HG02884 (cell line): ENCODE results near the gene MX1.

Experiments used
- ATAC-seq: cut with Tn5 transposase; IDR thresholded peaks from one replicate; pipeline ENCODE4 v1.9.1; 2021; ENCODE audit warnings: mild to moderate bottlenecking, moderate library complexity; ENCODE audit not compliant: unreplicated experiment

MX1 gene

GRCh38 chr21:41458559-41458958 is 32.5 kb downstream of the MX1 start:
- ATAC-seq = no peak

DNA sequence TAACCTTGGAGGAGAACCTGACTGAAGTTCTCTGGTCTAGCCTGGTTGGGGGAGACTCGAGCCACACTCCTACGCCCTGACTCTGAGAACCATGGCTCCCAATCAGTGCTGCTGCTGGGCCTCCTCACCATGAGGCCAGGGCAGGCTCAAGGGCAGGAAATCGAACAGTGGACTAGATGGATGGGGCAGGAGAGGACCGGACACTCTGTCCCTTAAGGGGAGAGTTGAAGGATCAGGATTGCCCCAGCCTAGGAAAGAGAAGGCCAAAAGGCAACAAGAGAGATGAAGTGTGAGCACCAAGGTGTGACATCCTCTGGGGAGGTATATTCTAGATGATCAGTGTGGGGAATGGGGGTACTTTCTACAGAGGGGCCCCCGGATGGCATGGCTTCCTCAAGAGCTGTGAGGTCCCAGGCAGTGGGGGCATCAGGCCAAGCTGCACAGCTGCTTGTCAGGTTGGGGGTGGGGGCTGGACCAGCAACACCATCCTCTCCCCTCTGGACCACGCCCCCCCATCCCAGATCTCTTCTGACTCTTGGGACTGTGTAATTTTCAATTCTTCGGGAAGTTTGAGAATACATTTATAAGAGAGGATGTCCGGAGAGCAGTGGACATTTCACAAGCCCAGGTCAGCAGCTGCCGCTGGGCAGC is 34.0 kb downstream of the MX1 start:
- no peak for ATAC-seq

GRCh38 chr21:41460578-41461527 is 34.8 kb downstream of the MX1 start:
- ATAC-seq = no peak

GRCh38 chr21:41465176-41465781 is 39.2 kb downstream of the MX1 start:
- ATAC-seq = no peak

DNA sequence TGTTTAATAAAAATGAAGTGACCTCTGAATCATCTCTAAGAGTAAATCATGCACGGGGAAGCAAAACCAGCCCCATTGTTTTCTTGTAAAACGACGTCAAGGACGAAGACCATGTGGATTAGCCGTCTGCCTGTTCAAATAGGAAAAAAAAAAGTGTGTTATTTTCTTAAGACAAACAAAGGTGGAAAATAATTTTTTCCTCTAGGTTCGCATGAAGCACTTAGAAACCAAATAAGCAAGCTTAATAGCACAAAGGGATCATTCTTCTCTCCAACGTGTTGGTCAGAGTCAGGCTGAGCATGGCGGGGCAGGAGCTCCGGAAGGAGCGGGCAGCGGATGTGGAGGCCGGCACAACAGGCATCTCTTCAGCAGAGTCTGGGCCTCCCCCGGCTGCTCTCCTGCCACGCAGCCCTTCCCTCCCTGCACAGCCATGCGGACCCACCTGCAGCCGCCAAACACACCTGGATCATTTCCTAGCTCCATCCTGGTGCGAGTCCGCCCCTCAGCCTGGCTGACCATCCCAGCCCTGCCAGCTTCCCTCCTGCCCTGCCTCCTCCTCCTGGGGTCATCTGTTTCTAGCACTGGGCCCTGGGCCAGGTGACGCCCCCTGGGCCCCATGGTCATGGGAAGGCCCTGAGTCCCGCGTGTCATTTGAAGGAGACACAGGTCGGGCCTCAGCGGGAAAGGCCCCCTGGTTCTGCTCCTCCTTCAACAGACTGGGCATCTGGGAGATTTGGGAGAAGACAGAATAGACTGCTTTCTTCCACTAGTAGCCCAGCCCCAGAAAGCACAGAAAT is 40.2 kb downstream of the MX1 start:
- no peak for ATAC-seq

- ATAC-seq = no peak
These were observed 44.0 kb downstream of the MX1 start for GRCh38 chr21:41470054-41470453.

DNA sequence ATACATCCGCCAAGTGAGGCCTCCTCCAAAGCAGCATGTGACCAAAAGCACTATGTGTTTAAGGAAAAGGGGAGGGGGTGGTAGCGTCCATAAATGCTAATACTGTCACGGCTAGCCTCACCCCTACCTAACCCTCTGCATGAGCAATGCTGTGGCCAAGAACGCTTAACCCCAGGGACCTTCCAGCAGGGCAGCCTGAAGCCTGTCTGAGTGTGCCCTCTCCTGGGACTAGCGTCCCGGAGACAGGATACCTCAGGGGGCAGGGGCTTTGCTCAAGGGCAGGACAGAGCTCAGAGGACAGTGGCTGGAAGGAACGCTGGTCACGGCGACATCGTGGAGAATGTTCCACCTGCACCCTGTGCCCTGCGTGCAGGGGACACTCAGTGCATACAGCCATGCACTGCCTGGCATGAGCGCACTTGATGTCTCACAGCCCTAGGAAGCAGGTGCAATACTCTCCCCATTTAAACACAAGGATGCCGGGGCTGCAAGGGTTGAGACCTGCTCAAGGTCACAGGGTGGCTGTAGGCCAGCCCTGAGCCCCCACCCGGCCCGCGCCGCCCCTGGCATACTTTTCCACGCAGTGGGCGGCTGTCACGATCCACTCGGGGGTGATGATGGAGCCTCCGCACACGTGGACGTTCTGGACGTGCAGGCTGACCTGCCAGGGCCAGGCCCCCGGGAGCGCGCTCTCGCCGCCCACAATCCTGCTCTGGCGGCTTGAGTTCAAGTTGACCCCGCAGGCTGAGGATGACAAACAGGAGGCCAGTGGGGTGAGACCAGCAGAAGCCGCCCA is 46.9 kb downstream of the MX1 start:
- ATAC-seq = no peak

GRCh38 chr21:41475714-41476420 is 49.8 kb downstream of the MX1 start:
- ATAC-seq = no peak

GRCh38 chr21:41477641-41478318 is 51.7 kb downstream of the MX1 start:
- ATAC-seq = no peak

- ATAC-seq = no peak
These were observed 52.5 kb downstream of the MX1 start for GRCh38 chr21:41478319-41479177.

GRCh38 chr21:41479686-41480085 is 53.6 kb downstream of the MX1 start:
- ATAC-seq = no peak

- ATAC-seq = no peak
These were observed 54.1 kb downstream of the MX1 start for GRCh38 chr21:41480086-41480690.

GRCh38 chr21:41481191-41481590 is 55.2 kb downstream of the MX1 start:
- ATAC-seq = no peak

GRCh38 chr21:41482301-41482700 is 56.3 kb downstream of the MX1 start:
- no peak for ATAC-seq

GRCh38 chr21:41482980-41483379 is 56.9 kb downstream of the MX1 start:
- ATAC-seq = no peak

DNA sequence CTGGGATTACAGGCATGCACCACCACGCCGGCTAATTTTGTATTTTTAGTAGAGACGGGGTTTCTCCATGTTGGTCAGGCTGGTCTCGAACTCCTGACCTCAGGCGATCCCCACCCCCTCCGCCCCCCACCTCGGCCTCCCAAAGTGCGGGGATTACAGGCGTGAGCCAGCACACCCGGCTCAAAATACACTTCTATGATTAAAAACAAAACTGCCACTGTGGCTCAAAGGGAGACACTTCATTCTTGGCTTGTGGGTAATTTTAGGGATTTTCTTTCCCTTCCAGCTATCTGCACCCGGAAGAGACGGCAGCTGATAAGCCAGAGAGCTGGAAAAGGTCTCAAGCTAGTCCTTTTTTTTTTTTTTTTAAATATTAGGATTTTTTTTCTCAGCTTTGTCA is 57.4 kb downstream of the MX1 start:
- ATAC-seq = no peak

GRCh38 chr21:41483973-41484372 is 57.9 kb downstream of the MX1 start:
- no peak for ATAC-seq

DNA sequence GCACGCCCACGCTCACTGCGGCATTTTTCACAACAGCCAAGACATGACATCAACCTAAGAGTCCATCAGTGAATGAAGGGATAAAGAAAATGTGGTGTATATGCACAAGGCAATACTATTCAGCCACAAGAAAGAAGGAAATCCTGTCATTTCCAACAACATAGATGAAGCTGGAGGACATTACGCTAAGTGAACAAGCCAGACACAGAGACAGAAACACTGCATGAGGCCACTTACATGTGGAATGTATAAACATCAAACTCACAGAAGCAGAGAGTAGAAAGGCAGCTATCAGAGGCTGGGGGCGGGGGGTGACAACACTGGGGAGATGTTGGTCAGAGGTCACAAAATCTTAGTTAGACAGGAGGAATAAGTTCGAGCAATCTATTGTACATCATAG is 61.0 kb downstream of the MX1 start:
- ATAC-seq = no peak
